AG09309 (cell line): ENCODE measurements around the gene SLC16A14.

Source experiments
- DNase-seq: peaks from one replicate; pipeline ENCODE4 v3.0.0-alpha.2; 2010; ENCODE audit warnings: low read depth
- H3K4me3 ChIP-seq: 2 replicates; pipeline ENCODE4 v1.5.1; 2011; ENCODE audit warnings: mild to moderate bottlenecking, low read depth, low read length, moderate library complexity; ENCODE audit not compliant: control insufficient read depth
- TF ChIP-seq, protein P1 (sequence below): IDR thresholded peaks from 2 replicates; pipeline ENCODE4 v1.5.1; 2011; ENCODE audit warnings: mild to moderate bottlenecking, low read depth, low read length, inconsistent platforms; ENCODE audit not compliant: insufficient read depth, control insufficient read depth; ENCODE audit errors: missing control alignments

Gene SLC16A14

DNA sequence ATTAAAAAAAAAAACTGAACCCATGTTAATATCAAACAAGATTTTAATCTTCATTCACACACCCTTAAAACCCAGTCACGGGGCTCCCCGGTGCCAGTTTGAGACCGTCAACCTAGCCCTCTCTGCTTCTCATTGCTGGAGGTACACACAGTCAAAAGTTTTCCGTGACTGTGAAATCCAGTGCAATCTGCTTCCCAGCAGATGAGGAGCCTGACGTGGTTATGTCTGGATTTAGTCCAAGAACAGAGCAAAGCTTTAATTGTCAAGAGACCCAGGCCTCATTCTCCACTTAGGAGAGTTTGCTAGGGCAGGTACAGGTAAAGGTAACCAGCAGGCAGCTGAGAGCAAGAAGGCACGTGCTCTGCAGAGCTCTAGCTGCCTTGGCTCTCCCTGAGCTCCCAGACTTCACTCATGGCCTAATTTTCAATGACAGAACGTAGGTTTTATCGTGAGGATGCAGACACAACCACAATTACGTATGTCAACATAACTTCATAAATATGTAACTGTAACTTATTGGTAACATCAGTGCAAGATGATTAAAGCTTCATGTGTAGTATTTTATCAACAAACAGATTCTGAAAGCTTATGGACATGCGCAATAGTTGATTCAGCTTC lies 56.3 kb downstream of the SLC16A14 start:
- TF ChIP-seq, protein P1, sequence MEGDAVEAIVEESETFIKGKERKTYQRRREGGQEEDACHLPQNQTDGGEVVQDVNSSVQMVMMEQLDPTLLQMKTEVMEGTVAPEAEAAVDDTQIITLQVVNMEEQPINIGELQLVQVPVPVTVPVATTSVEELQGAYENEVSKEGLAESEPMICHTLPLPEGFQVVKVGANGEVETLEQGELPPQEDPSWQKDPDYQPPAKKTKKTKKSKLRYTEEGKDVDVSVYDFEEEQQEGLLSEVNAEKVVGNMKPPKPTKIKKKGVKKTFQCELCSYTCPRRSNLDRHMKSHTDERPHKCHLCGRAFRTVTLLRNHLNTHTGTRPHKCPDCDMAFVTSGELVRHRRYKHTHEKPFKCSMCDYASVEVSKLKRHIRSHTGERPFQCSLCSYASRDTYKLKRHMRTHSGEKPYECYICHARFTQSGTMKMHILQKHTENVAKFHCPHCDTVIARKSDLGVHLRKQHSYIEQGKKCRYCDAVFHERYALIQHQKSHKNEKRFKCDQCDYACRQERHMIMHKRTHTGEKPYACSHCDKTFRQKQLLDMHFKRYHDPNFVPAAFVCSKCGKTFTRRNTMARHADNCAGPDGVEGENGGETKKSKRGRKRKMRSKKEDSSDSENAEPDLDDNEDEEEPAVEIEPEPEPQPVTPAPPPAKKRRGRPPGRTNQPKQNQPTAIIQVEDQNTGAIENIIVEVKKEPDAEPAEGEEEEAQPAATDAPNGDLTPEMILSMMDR: no peak
- no peak overlapping the region for H3K4me3 ChIP-seq
- no peak for DNase-seq

DNA sequence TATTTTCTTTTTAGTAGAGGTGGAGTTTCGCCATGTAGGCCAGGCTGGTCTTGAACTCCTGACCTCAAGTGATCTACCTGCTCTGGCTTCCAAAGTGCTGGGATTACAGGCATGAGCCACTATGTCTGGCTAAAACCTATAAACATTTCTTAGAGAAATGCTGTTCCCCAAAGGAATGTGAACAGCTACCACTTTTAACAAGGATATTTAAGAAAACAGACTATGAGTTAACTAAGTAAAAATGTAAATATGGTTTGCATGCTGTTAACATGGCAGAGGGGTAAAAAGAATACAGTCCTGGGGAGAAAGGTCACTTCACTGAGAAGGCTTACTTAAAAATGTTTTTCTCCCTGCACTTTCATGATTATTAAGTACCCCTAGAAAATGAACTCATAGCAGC lies 57.1 kb downstream of the SLC16A14 start:
- no peak overlapping the region for H3K4me3 ChIP-seq
- DNase-seq: no peak
- TF ChIP-seq, protein P1: no peak

DNA sequence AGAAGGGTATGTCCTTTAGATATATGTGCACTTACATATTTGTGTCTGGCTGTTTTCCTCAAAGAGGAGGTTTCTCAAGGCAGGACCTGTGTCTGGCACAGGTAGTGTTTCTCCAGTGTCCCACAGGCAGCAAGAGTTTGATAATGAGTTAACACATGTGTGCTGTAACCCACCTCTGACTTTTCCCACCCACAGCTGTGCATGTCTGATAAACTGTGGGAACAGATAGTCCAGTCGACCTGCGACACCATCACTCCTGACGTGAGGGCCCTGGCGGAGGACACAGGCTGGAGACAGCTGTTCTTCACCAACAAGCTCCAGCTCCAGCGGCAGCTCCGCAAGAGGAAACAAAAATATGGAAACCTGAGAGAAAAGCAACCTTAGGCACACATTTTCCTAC lies 58.2 kb downstream of the SLC16A14 start:
- H3K4me3 ChIP-seq: no peak overlapping the region
- TF ChIP-seq, protein P1: no peak
- no peak for DNase-seq

DNA sequence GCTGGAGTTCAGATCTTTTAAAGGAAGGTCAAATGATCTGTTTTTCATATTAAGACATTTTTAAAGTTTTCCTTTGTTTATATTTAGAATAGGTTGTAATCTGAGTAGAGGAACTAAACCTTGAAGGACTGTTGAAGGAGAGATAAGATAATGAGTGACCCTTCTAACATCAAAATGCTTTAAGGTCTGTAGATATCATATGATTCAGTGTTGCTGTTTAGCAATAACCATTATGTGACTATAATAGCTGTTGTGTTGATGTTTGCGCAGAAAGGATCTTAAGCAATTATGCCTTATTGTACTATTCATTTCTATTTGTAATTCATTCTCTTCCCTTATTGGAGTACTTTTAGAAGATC lies 60.0 kb downstream of the SLC16A14 start:
- TF ChIP-seq, protein P1: no peak
- no peak for DNase-seq
- no peak overlapping the region for H3K4me3 ChIP-seq

DNA sequence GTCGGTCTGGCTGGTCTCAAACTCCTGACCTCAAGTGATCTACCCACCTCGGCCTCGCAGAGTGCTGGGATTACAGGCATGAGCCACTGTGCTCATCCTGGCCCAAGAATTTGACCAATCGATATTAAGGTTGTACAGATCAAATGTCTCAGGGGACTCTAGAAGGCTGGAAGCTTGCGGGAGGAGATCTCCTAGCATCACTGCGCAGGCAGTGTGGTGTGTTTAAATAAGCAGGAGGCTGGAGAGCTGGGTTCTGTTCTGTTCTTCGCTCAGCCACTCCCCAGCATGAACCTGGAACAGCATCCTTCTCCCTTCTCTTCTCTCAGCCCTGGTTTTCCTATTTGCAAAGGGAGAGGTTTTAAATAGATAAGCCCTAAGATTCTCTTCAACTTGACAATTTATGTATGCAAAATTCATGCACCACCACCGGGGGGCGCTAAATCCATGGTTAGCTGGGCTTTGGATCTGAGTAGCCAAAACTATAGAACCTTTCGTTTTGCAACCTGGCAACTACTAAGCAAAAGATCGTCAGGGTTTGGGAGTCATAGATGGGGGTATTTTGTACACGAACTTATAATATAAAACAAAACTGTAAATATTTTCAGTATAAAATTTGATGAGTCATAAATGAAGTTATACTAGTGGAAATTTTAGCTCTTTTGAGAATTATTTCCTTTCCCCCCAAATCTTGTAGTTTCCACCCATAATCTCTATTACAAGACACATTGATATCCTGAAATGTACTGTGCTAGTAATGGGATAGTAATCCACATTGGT lies 60.6 kb downstream of the SLC16A14 start:
- H3K4me3 ChIP-seq: no peak overlapping the region
- DNase-seq: peak; percentile 35
- TF ChIP-seq, protein P1: peak; percentile 80

DNA sequence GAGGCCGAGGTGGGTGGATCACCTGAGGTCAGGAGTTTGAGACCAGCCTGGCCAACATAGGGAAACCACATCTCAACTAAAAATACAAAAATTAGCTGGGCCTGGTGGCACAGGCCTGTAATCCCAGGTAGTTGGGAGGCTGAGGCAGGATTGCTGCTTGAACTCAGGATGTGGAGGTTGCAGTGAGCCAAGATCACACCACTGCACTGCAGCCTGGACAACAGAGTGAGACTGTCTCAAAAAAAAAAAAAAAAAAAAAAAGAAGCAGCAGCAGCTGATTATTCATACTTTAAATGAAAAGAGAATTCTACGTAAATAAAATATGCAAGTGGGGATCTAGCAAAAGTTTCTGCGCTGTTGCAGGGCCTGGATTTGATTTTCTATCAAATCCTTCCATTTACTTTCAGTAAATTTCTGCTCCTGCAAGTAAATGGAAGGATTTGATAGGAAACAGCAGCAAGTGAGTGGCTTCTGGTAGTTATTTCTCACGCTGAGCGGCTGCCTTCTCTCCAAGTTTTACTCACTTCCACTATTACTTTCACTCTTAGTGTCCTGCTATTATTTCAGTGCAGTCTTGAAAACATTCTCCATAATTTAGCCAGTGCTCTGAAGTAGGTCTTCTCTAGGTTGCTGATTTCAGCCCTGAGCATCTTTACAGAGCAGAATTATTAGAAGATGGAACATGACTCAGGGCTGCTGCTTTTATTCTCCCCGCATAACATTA lies 68.4 kb downstream of the SLC16A14 start:
- TF ChIP-seq, protein P1: no peak
- no peak for DNase-seq
- H3K4me3 ChIP-seq: no peak overlapping the region
